Neutrophil (primary cell): ENCODE results near the gene MAPK10.

Experiments
- H3K27ac ChIP-seq: fragments of 200-600 bp; sonication (generic); 2 replicates; pipeline ENCODE4 v1.5.1; 2016; ENCODE audit warnings: mild to moderate bottlenecking, moderate library complexity
- H3K27me3 ChIP-seq: fragments of 200-600 bp; sonication (generic); 2 replicates; pipeline ENCODE4 v1.6.0; 2016; ENCODE audit warnings: mild to moderate bottlenecking
- H3K36me3 ChIP-seq: fragments of 200-600 bp; sonication (generic); 2 replicates; pipeline ENCODE4 v1.5.1; 2017
- H3K4me1 ChIP-seq, 2 experiments: fragments of 200-600 bp in 1 of 2; sonication (generic) in 1 of 2; 1 replicate in 1 of 2; 2 replicates in 1 of 2; pipeline versions ENCODE4 v1.5.1 to v1.6.1; 2013 to 2016; ENCODE audit warnings: low read depth in 1 of 2, low read length in 1 of 2, mild to moderate bottlenecking in 1 of 2, moderate library complexity in 1 of 2; ENCODE audit not compliant: control insufficient read depth in 1 of 2, insufficient read depth in 1 of 2
- H3K4me3 ChIP-seq, 2 experiments: fragments of 200-600 bp in 1 of 2; sonication (generic) in 1 of 2; 1 replicate in 1 of 2; 2 replicates in 1 of 2; pipeline ENCODE4 v1.5.1; 2013 to 2016; ENCODE audit warnings: low read depth in 1 of 2, low read length in 1 of 2, mild to moderate bottlenecking in 1 of 2, moderate library complexity in 1 of 2
- H3K9me3 ChIP-seq: fragments of 200-600 bp; sonication (generic); 2 replicates; pipeline ENCODE4 v1.5.1; 2016
- TF ChIP-seq, protein P1 (sequence below): fragments of 200-600 bp; sonication (generic); IDR thresholded peaks from 2 replicates; pipeline ENCODE4 v1.5.1; 2016; ENCODE audit warnings: antibody characterized with exemption

Gene MAPK10

DNA sequence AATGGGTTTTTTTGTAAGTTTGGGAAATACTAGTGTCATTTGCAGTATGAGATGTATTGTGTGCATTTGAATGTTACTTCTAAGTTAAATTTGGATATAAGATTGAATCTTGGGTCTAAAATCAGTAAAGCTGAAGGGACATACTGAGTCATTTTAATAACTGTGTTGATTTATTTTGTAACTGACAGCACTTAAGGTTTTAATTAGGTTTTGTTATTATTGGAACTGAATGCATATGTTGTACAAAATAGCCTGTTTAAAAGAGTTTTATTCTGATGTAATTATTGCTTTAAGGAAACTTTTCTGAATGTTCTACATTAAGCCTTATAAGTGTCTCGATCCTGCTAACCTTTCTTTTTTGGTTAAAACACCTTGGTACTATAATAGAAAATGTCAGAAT lies 396.6 kb downstream of the MAPK10 start:
- TF ChIP-seq, protein P1, sequence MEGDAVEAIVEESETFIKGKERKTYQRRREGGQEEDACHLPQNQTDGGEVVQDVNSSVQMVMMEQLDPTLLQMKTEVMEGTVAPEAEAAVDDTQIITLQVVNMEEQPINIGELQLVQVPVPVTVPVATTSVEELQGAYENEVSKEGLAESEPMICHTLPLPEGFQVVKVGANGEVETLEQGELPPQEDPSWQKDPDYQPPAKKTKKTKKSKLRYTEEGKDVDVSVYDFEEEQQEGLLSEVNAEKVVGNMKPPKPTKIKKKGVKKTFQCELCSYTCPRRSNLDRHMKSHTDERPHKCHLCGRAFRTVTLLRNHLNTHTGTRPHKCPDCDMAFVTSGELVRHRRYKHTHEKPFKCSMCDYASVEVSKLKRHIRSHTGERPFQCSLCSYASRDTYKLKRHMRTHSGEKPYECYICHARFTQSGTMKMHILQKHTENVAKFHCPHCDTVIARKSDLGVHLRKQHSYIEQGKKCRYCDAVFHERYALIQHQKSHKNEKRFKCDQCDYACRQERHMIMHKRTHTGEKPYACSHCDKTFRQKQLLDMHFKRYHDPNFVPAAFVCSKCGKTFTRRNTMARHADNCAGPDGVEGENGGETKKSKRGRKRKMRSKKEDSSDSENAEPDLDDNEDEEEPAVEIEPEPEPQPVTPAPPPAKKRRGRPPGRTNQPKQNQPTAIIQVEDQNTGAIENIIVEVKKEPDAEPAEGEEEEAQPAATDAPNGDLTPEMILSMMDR, result no peak

DNA sequence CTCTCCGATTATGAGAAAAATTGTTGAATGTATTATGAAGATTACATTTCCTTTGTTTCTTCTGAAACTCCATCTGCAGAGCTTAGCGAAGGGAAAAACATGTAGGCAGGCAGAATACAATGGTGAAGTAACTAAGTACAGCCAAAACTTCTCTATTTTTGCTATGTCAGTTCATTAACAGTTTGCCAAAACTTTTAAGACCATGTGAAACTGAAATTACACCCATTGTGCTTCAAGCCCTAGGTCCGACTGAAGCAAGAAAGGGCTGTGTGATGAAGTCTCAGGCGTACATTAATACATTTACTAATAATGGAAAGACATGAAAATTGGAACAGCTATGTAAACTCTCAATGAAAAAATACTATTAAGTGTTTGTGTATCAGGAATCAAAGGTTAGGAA lies 398.0 kb downstream of the MAPK10 start:
- no peak overlapping the region for H3K27ac ChIP-seq
- H3K36me3 ChIP-seq, result no peaks in the 10 kb centered on the region
- no peak overlapping the region for H3K4me3 ChIP-seq
- no peaks in the 10 kb centered on the region for H3K9me3 ChIP-seq
- no peaks in the 10 kb centered on the region for H3K27me3 ChIP-seq
- no peaks in the 10 kb centered on the region for H3K4me1 ChIP-seq
- TF ChIP-seq, protein P1, result no peak

More for the DNA sequence above, 396.6 kb downstream of the MAPK10 start:
- H3K4me1 ChIP-seq, result no peaks in the 10 kb centered on the region
- H3K27me3 ChIP-seq, result no peaks in the 10 kb centered on the region
- no peaks in the 10 kb centered on the region for H3K9me3 ChIP-seq
- H3K27ac ChIP-seq, result no peak overlapping the region
- H3K36me3 ChIP-seq, result no peaks in the 10 kb centered on the region
- H3K4me3 ChIP-seq, result no peak overlapping the region

DNA sequence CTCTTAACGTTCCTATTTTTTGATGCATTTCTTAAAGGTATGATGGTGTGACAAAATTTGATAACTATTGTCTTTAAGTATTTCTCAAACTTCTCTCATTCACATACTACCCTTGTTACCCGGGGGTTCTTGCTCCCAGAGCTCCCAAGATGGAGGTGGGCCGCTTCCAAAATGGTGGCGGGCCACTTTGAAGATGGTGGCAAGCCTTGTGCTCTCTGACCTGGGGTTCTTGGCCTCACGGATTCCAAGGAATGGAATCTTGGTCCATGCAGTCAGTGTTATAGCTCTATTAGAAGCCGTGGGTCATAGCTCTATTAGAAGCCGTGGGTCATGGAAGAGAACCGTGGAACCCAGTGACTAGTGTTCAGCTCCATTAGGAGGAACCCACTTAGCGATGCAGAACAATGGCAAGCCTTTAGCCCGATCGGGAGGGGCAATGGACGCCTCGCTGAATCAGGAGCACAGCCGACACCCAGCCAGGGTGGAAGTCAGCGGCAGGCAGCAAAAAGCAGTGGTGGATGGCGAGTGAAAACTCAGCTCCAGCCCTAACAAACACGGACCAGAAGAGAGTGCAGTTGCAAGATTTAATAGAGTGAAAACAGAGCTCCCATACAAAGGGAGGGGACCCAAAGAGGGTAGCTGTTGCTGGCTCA lies 403.4 kb downstream of the MAPK10 start:
- no peaks in the 10 kb centered on the region for H3K9me3 ChIP-seq
- H3K27me3 ChIP-seq, result no peaks in the 10 kb centered on the region
- no peaks in the 10 kb centered on the region for H3K4me1 ChIP-seq
- H3K27ac ChIP-seq, result no peak overlapping the region
- peaks cover 15% of the 10 kb centered on the region for H3K36me3 ChIP-seq
- no peak overlapping the region for H3K4me3 ChIP-seq
- TF ChIP-seq, protein P1, result no peak

DNA sequence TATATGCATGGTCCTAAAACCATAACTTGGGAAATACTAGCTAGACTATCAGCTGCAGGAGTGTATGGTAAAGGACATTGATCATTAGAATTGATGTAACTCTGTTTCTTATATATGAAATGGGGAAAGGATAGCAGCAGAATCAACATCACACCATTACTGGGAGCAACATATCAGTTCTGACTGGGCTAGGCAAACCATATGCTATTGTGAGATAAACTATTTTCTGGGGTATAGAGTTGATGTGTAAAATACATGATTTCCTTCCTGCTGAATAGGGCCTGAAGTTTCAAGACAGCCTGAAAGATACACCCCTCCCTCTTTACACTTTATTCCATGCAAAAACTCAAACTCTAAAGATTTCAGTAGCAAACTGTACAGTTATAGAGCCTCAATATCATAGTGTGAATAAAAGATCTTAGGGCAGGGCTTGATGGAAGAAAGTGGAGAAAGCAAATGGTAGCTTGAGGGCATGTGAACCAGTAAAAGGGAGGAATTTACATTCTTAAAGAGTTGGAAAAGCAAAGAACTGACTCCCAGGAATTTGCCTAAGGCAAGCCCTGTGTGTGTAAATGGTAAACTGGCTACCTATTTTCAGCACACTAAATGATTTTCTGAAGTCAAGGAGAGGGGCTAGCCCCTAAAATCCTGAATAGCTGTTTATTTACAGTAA lies 404.1 kb downstream of the MAPK10 start:
- no peak overlapping the region for H3K4me3 ChIP-seq
- H3K9me3 ChIP-seq, result no peaks in the 10 kb centered on the region
- TF ChIP-seq, protein P1, result no peak
- H3K4me1 ChIP-seq, result no peaks in the 10 kb centered on the region
- H3K27me3 ChIP-seq, result no peaks in the 10 kb centered on the region
- no peak overlapping the region for H3K27ac ChIP-seq
- H3K36me3 ChIP-seq, result peaks cover 15% of the 10 kb centered on the region

DNA sequence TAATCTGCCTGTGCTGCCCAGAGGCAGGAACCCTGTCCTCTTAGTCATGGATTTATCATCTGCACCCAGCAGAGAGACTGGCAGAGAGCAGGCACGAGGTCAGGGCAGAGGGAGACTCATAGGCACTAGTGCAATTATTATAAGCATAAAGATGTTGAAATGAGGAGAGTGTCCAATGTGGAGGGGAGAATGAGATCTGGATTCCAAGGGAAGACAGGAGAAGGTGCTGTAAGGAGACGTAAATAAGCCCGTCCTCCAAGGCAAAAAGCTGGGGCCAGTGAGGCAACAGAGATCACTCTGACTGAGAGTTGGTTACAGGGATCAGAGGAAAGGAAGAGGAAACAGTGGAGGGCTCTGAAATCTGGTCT lies 406.2 kb downstream of the MAPK10 start:
- Histone ChIP-seq H3K27me3 (no peaks in the 10 kb centered on the region), H3K4me3 (no peak overlapping the region), H3K27ac (no peak overlapping the region), H3K4me1 (no peaks in the 10 kb centered on the region), H3K9me3 (no peaks in the 10 kb centered on the region), H3K36me3 (peaks cover 15% of the 10 kb centered on the region)
- TF ChIP-seq, protein P1, result no peak
